ENCODE results near the gene EMX2.

EMX2 gene

GRCh38 chr10:117544711-117545140, 2.2 kb downstream of the EMX2 start:
- peak overlapping the region; percentile 10 for H3K4me3 ChIP-seq (ENCODE audit: low read length)
- TF ChIP-seq ZNF274 (IDR thresholded peaks at IDR 0.05; ENCODE audit: low read depth, low read length): no peak

GRCh38 chr10:117545141-117546019, 2.8 kb downstream of the EMX2 start:
- no peak overlapping the region for H3K4me3 ChIP-seq (ENCODE audit: low read length)
- no peak for TF ChIP-seq ZNF274 (IDR thresholded peaks at IDR 0.05; ENCODE audit: low read depth, low read length)

- TF ChIP-seq ZNF274 (IDR thresholded peaks at IDR 0.05; ENCODE audit: low read depth, low read length): no peak
- no peak overlapping the region for H3K4me3 ChIP-seq (ENCODE audit: low read length)
These were observed 3.6 kb downstream of the EMX2 start for GRCh38 chr10:117546020-117546580.

GRCh38 chr10:117546581-117547015, 4.1 kb downstream of the EMX2 start:
- TF ChIP-seq ZNF274 (IDR thresholded peaks at IDR 0.05; ENCODE audit: low read depth, low read length): no peak
- H3K4me3 ChIP-seq (ENCODE audit: low read length): no peak overlapping the region

- no peak overlapping the region for H3K4me3 ChIP-seq (ENCODE audit: low read length)
- TF ChIP-seq ZNF274 (IDR thresholded peaks at IDR 0.05; ENCODE audit: low read depth, low read length): no peak
These were observed 4.6 kb downstream of the EMX2 start for GRCh38 chr10:117547016-117547715.

GRCh38 chr10:117547716-117548668, 5.4 kb downstream of the EMX2 start:
- no peak overlapping the region for H3K4me3 ChIP-seq (ENCODE audit: low read length)
- no peak for TF ChIP-seq ZNF274 (IDR thresholded peaks at IDR 0.05; ENCODE audit: low read depth, low read length)

GRCh38 chr10:117549100-117549585, 6.6 kb downstream of the EMX2 start:
- no peak overlapping the region for H3K4me3 ChIP-seq (ENCODE audit: low read length)
- no peak for TF ChIP-seq ZNF274 (IDR thresholded peaks at IDR 0.05; ENCODE audit: low read depth, low read length)

GRCh38 chr10:117550076-117550475, 7.5 kb downstream of the EMX2 start:
- H3K4me3 ChIP-seq (ENCODE audit: low read length): no peak overlapping the region
- no peak for TF ChIP-seq ZNF274 (IDR thresholded peaks at IDR 0.05; ENCODE audit: low read depth, low read length)

GRCh38 chr10:117550599-117551329, 8.2 kb downstream of the EMX2 start:
- no peak for TF ChIP-seq ZNF274 (IDR thresholded peaks at IDR 0.05; ENCODE audit: low read depth, low read length)
- no peak overlapping the region for H3K4me3 ChIP-seq (ENCODE audit: low read length)

- H3K4me3 ChIP-seq (ENCODE audit: low read length): no peak overlapping the region
- TF ChIP-seq ZNF274 (IDR thresholded peaks at IDR 0.05; ENCODE audit: low read depth, low read length): no peak
These were observed 9.0 kb downstream of the EMX2 start for GRCh38 chr10:117551330-117552155.

GRCh38 chr10:117552156-117552631, 9.6 kb downstream of the EMX2 start:
- no peak overlapping the region for H3K4me3 ChIP-seq (ENCODE audit: low read length)

GRCh38 chr10:117552701-117553141, 10.2 kb downstream of the EMX2 start:
- H3K4me3 ChIP-seq (ENCODE audit: low read length): no peak overlapping the region
- TF ChIP-seq ZNF274 (IDR thresholded peaks at IDR 0.05; ENCODE audit: low read depth, low read length): no peak

More at GRCh38 chr10:117552156-117552631, 9.6 kb downstream of the EMX2 start:
- no peak for TF ChIP-seq ZNF274 (IDR thresholded peaks at IDR 0.05; ENCODE audit: low read depth, low read length)
